HL-60 (cell line): ENCODE data around the gene UST.

Source experiments
- DNase-seq, 2 experiments: peaks; one replicate each; pipeline ENCODE4 v3.0.0-alpha.2; 2010 to 2020; ENCODE audit warnings: low read depth in 1 of 2, low spot score in 1 of 2
- H3K27ac ChIP-seq: fragments of 250-450 bp; sonication (Bioruptor Pico); replicated peaks from 2 replicates; pipeline ENCODE4 v1.5.1; 2020; ENCODE audit warnings: mild to moderate bottlenecking, moderate library complexity
- H3K27me3 ChIP-seq: fragments of 250-450 bp; sonication (Bioruptor Pico); 2 replicates; pipeline ENCODE4 v1.5.1; 2021; ENCODE audit warnings: mild to moderate bottlenecking, moderate library complexity; ENCODE audit not compliant: insufficient read depth, poor library complexity, severe bottlenecking
- H3K4me3 ChIP-seq: replicated peaks from 2 replicates; pipeline ENCODE4 v1.5.1; 2011; ENCODE audit warnings: mild to moderate bottlenecking, control low read depth, low read length; ENCODE audit not compliant: insufficient read depth
- GABPA ChIP-seq: IDR thresholded peaks from 2 replicates; pipeline ENCODE4 v1.6.1; 2012; ENCODE audit warnings: low read depth
- POLR2AphosphoS5 ChIP-seq: IDR thresholded peaks from 2 replicates; pipeline ENCODE4 v1.6.1; 2012; ENCODE audit warnings: low read depth
- SPI1 ChIP-seq: IDR thresholded peaks from 2 replicates; pipeline ENCODE4 v1.6.1; 2012; ENCODE audit warnings: low read depth, mild to moderate bottlenecking, borderline replicate concordance
- TF ChIP-seq, protein P1 (sequence below): IDR thresholded peaks from 2 replicates; pipeline ENCODE4 v1.6.1; 2012; ENCODE audit warnings: low read depth; ENCODE audit not compliant: insufficient replicate concordance
- TF ChIP-seq, protein P2 (sequence below): IDR thresholded peaks from one replicate; pipeline ENCODE4 v1.5.1; 2011; ENCODE audit warnings: low read length, control low read depth, inconsistent platforms; ENCODE audit not compliant: insufficient read depth

The UST gene

DNA sequence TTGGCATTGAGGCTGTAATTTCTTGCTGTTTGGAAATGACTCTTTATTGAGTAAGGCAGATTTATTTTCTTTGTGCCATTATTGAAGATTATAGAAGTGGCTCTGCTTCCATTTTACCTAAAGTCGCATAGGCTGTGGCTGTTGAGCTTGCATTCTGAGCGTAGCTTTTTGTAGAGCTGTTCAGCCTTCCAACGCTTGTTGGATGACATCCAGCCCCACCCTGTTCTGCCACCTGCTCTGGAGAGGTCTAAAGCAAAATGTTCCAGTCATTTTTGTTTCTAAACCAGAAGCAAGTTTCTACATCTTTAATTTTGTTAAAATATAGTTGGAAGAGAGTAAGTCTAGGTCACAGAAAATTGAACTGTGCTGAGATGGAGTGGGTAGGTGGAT, 24.4 kb downstream of the UST start:
- TF ChIP-seq SPI1, result no peak
- TF ChIP-seq, protein P1, sequence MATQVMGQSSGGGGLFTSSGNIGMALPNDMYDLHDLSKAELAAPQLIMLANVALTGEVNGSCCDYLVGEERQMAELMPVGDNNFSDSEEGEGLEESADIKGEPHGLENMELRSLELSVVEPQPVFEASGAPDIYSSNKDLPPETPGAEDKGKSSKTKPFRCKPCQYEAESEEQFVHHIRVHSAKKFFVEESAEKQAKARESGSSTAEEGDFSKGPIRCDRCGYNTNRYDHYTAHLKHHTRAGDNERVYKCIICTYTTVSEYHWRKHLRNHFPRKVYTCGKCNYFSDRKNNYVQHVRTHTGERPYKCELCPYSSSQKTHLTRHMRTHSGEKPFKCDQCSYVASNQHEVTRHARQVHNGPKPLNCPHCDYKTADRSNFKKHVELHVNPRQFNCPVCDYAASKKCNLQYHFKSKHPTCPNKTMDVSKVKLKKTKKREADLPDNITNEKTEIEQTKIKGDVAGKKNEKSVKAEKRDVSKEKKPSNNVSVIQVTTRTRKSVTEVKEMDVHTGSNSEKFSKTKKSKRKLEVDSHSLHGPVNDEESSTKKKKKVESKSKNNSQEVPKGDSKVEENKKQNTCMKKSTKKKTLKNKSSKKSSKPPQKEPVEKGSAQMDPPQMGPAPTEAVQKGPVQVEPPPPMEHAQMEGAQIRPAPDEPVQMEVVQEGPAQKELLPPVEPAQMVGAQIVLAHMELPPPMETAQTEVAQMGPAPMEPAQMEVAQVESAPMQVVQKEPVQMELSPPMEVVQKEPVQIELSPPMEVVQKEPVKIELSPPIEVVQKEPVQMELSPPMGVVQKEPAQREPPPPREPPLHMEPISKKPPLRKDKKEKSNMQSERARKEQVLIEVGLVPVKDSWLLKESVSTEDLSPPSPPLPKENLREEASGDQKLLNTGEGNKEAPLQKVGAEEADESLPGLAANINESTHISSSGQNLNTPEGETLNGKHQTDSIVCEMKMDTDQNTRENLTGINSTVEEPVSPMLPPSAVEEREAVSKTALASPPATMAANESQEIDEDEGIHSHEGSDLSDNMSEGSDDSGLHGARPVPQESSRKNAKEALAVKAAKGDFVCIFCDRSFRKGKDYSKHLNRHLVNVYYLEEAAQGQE, result no peak
- TF ChIP-seq, protein P2, sequence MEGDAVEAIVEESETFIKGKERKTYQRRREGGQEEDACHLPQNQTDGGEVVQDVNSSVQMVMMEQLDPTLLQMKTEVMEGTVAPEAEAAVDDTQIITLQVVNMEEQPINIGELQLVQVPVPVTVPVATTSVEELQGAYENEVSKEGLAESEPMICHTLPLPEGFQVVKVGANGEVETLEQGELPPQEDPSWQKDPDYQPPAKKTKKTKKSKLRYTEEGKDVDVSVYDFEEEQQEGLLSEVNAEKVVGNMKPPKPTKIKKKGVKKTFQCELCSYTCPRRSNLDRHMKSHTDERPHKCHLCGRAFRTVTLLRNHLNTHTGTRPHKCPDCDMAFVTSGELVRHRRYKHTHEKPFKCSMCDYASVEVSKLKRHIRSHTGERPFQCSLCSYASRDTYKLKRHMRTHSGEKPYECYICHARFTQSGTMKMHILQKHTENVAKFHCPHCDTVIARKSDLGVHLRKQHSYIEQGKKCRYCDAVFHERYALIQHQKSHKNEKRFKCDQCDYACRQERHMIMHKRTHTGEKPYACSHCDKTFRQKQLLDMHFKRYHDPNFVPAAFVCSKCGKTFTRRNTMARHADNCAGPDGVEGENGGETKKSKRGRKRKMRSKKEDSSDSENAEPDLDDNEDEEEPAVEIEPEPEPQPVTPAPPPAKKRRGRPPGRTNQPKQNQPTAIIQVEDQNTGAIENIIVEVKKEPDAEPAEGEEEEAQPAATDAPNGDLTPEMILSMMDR, result no peak
- TF ChIP-seq GABPA, result no peak
- TF ChIP-seq POLR2AphosphoS5, result no peak
- DNase-seq, result no peak

DNA sequence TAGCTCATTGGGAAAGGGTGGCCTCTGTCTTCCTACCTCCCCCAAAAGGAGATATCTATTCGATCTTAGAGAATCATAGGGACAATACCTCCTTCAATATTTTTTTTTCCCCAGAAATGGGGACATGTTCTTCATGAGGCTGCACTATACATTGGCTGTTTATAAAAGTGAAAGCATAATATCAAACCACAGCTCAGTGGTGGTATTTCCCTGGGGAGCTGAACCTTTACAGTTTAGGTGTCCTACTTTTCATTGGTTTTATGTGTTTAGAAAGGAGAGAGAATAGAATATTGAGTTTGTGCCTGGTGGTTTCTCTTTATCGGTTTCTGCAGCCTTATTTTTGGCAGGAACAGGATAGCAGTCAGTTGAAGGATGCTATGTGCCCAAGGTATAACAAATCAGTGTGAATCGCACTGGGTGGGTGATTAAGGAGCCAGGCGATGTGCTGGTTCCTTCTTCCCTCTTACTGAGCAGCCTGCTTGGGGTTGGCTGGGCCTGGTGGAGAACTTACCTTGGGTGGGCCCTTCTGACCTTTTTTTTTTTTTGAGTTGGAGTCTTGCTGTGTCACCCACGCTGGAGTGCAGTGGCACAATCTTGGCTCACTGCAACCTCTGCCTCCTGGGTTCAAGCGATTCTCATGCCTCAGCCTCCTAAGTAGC, 25.2 kb downstream of the UST start:
- TF ChIP-seq POLR2AphosphoS5 (no peak), GABPA (no peak), SPI1 (no peak)
- TF ChIP-seq, protein P2, result no peak
- TF ChIP-seq, protein P1, result no peak
- no peaks in the 10 kb centered on the region for H3K27me3 ChIP-seq
- no peak for DNase-seq
- no peak overlapping the region for H3K4me3 ChIP-seq
- no peak overlapping the region for H3K27ac ChIP-seq

More for the DNA sequence above, 24.4 kb downstream of the UST start:
- Histone ChIP-seq H3K4me3 (no peak overlapping the region), H3K27me3 (no peaks in the 10 kb centered on the region), H3K27ac (no peak overlapping the region)

DNA sequence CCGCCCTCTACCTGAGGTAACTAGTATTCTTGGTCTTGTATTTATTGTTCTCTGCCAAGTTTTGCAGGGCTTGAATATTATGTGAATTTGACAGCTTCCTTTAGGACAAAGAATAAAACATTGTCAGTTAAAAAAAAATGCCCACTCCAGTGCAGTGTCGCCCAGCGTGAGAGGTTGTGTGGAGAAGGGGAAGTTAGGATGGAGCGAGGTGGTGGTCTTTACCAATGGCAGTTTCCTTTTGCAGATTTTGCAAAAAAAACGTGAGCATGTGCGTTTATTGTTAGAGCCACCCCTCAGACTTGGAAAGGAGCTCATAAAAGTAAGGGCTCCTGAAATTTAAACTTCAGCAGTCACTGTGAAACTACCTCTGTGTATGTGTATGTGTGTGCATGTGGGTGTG, 28.3 kb downstream of the UST start:
- Histone ChIP-seq H3K4me3 (no peak overlapping the region), H3K27ac (no peak overlapping the region), H3K27me3 (no peaks in the 10 kb centered on the region)
- no peak for TF ChIP-seq GABPA
- no peak for TF ChIP-seq POLR2AphosphoS5
- TF ChIP-seq, protein P2, result no peak
- no peak for TF ChIP-seq SPI1
- TF ChIP-seq, protein P1, result no peak
- no peak for DNase-seq
